ENCODE measurements around the gene ANKRD39.

ANKRD39 gene

GRCh38 chr2:96842600-96842999 lies 15.2 kb downstream of the ANKRD39 start:
- H3K27me3 ChIP-seq (replicated peaks; ENCODE audit: insufficient read depth, low read length), result no peaks in the 10 kb centered on the region
- peaks cover 19% of the 10 kb centered on the region; the same call in 1 of the 2 replicates for H3F3A ChIP-seq (ENCODE audit: insufficient read depth, low read length)
- H3K36me3 ChIP-seq (replicated peaks; ENCODE audit: insufficient read depth, low read length), result 0 out of 2 replicates have a peak, but pooled peaks cover 4% of the 10 kb centered on the region
- H3K9ac ChIP-seq (ENCODE audit: low read length), result no peak overlapping the region
- no peak overlapping the region for H3K4me3 ChIP-seq (ENCODE audit: low read length)
- H3K4me2 ChIP-seq (ENCODE audit: low read depth, low read length), result no peak overlapping the region
- H3K9me2 ChIP-seq (replicated peaks; ENCODE audit: insufficient read depth, low read length), result no peaks in the 10 kb centered on the region
- no peak overlapping the region for H2AFZ ChIP-seq (ENCODE audit: low read length)
- DNase-seq, result no peak
- no peaks in the 10 kb centered on the region for H4K20me1 ChIP-seq (ENCODE audit: insufficient read depth, low read length)
- H3K27ac ChIP-seq (ENCODE audit: low read length), result no peak overlapping the region
- peaks cover 27% of the 10 kb centered on the region for H3K4me1 ChIP-seq (ENCODE audit: low read length)
- peaks cover 10% of the 10 kb centered on the region; the same call in 1 of the 2 replicates for H3K79me2 ChIP-seq (ENCODE audit: low read length)
- TF ChIP-seq EZH2 (optimal IDR thresholded peaks at IDR 0.05; ENCODE audit: low read depth, low read length) (no peak), CTCF (IDR thresholded peaks at IDR 0.05; ENCODE audit: low read length) (no peak), EZH2phosphoT487 (IDR thresholded peaks at IDR 0.05; ENCODE audit: low read length) (no peak)
- no peaks in the 10 kb centered on the region for H3K9me3 ChIP-seq (replicated peaks; ENCODE audit: insufficient read depth, low read length)

- Histone ChIP-seq H3K4me3 (ENCODE audit: low read length) (no peak overlapping the region), H4K20me1 (ENCODE audit: insufficient read depth, low read length) (no peaks in the 10 kb centered on the region), H3K4me1 (ENCODE audit: low read length) (peaks cover 25% of the 10 kb centered on the region), H3K9me3 (replicated peaks; ENCODE audit: insufficient read depth, low read length) (no peaks in the 10 kb centered on the region), H3K4me2 (ENCODE audit: low read depth, low read length) (no peak overlapping the region), H3K27ac (ENCODE audit: low read length) (no peak overlapping the region), H3K9ac (ENCODE audit: low read length) (no peak overlapping the region), H3K9me2 (replicated peaks; ENCODE audit: insufficient read depth, low read length) (no peaks in the 10 kb centered on the region), H3K36me3 (replicated peaks; ENCODE audit: insufficient read depth, low read length) (0 out of 2 replicates have a peak, but pooled peaks cover 3% of the 10 kb centered on the region), H3F3A (ENCODE audit: insufficient read depth, low read length) (peaks cover 19% of the 10 kb centered on the region; the same call in 1 of the 2 replicates), H3K27me3 (replicated peaks; ENCODE audit: insufficient read depth, low read length) (no peaks in the 10 kb centered on the region), H2AFZ (ENCODE audit: low read length) (no peak overlapping the region), H3K79me2 (ENCODE audit: low read length) (peaks cover 9% of the 10 kb centered on the region; the same call in 1 of the 2 replicates)
- TF ChIP-seq CTCF (IDR thresholded peaks at IDR 0.05; ENCODE audit: low read length) (no peak), EZH2phosphoT487 (IDR thresholded peaks at IDR 0.05; ENCODE audit: low read length) (no peak), EZH2 (optimal IDR thresholded peaks at IDR 0.05; ENCODE audit: low read depth, low read length) (no peak)
- DNase-seq, result no peak
Measured at GRCh38 chr2:96841701-96842495, 15.9 kb downstream of the ANKRD39 start.

GRCh38 chr2:96839875-96840850 lies 17.7 kb downstream of the ANKRD39 start:
- peaks cover 3% of the 10 kb centered on the region; the same call in 1 of the 2 replicates for H3K79me2 ChIP-seq (ENCODE audit: low read length)
- no peak overlapping the region; the same call in 1 of the 2 replicates for H2AFZ ChIP-seq (ENCODE audit: low read length)
- no peaks in the 10 kb centered on the region for H4K20me1 ChIP-seq (ENCODE audit: insufficient read depth, low read length)
- peaks cover 19% of the 10 kb centered on the region; the same call in 1 of the 2 replicates for H3F3A ChIP-seq (ENCODE audit: insufficient read depth, low read length)
- no peak for DNase-seq
- H3K36me3 ChIP-seq (replicated peaks; ENCODE audit: insufficient read depth, low read length), result no peaks in the 10 kb centered on the region
- H3K9me2 ChIP-seq (replicated peaks; ENCODE audit: insufficient read depth, low read length), result no peaks in the 10 kb centered on the region
- TF ChIP-seq CTCF (IDR thresholded peaks at IDR 0.05; ENCODE audit: low read length), result no peak
- TF ChIP-seq EZH2 (optimal IDR thresholded peaks at IDR 0.05; ENCODE audit: low read depth, low read length), result no peak
- TF ChIP-seq EZH2phosphoT487 (IDR thresholded peaks at IDR 0.05; ENCODE audit: low read length), result no peak
- no peak overlapping the region for H3K4me3 ChIP-seq (ENCODE audit: low read length)
- H3K9me3 ChIP-seq (replicated peaks; ENCODE audit: insufficient read depth, low read length), result no peaks in the 10 kb centered on the region
- H3K27ac ChIP-seq (ENCODE audit: low read length), result peak overlapping the region; percentile 64; the same call in 1 of the 2 replicates
- peak overlapping the region; percentile 49 for H3K4me2 ChIP-seq (ENCODE audit: low read depth, low read length)
- peak overlapping the region; percentile 46; the same call in 1 of the 2 replicates for H3K9ac ChIP-seq (ENCODE audit: low read length)
- H3K4me1 ChIP-seq (ENCODE audit: low read length), result peaks cover 22% of the 10 kb centered on the region
- H3K27me3 ChIP-seq (replicated peaks; ENCODE audit: insufficient read depth, low read length), result no peaks in the 10 kb centered on the region
